Cardiac fibroblast (primary cell): ENCODE results near the gene ANKRD39.

Experiments
- DNase-seq, 2 donors: peaks; one replicate each; pipeline versions ENCODE4 v3.0.0 to v3.0.0-alpha.2; 2010; ENCODE audit warnings: low read depth in 2 of 2
- H3K4me3 ChIP-seq, 2 donors: replicated peaks in 1 of 2; 1 replicate in 1 of 2; 2 replicates in 1 of 2; pipeline ENCODE4 v1.5.1; 2011; ENCODE audit warnings: low read depth in 2 of 2, low read length in 2 of 2, mild to moderate bottlenecking in 2 of 2, moderate library complexity in 1 of 2
- TF ChIP-seq, protein P1 (sequence below): IDR thresholded peaks from one replicate; pipeline ENCODE4 v1.5.1; 2011; ENCODE audit warnings: low read depth, mild to moderate bottlenecking, low read length, inconsistent platforms

ANKRD39 gene

GRCh38 chr2:96861074-96861473 is 3.3 kb upstream of the ANKRD39 start:
- H3K4me3 ChIP-seq = no peak overlapping the region
- no peak for DNase-seq

GRCh38 chr2:96860065-96861029 is 2.5 kb upstream of the ANKRD39 start:
- TF ChIP-seq, protein P1, sequence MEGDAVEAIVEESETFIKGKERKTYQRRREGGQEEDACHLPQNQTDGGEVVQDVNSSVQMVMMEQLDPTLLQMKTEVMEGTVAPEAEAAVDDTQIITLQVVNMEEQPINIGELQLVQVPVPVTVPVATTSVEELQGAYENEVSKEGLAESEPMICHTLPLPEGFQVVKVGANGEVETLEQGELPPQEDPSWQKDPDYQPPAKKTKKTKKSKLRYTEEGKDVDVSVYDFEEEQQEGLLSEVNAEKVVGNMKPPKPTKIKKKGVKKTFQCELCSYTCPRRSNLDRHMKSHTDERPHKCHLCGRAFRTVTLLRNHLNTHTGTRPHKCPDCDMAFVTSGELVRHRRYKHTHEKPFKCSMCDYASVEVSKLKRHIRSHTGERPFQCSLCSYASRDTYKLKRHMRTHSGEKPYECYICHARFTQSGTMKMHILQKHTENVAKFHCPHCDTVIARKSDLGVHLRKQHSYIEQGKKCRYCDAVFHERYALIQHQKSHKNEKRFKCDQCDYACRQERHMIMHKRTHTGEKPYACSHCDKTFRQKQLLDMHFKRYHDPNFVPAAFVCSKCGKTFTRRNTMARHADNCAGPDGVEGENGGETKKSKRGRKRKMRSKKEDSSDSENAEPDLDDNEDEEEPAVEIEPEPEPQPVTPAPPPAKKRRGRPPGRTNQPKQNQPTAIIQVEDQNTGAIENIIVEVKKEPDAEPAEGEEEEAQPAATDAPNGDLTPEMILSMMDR = no peak
- no peak for DNase-seq
- no peak overlapping the region for H3K4me3 ChIP-seq

More at GRCh38 chr2:96861074-96861473, 3.3 kb upstream of the ANKRD39 start:
- TF ChIP-seq, protein P1 = no peak

DNA sequence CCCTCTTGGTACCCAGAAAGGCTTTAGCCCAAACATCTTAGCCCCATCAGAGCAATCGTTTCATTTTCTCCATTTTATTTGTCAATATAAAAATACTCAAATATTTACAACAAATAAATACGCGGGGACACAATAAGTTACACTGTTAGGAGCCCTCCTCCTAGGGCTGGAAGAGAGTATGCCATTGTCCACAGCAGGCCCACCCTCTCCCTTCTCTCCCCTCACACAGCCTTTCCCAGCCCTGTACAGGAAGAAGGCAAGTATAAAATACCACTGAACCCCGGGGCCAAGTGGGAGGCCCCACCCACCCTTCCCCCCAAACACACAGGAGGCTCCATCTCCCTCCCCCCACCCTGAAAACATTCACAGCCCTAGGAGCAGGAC is 1.9 kb upstream of the ANKRD39 start:
- DNase-seq = no peak
- H3K4me3 ChIP-seq = no peak overlapping the region
- TF ChIP-seq, protein P1 = no peak

GRCh38 chr2:96859099-96859649 is 1.4 kb upstream of the ANKRD39 start:
- DNase-seq = no peak
- H3K4me3 ChIP-seq = no peak overlapping the region
- TF ChIP-seq, protein P1 = no peak

DNA sequence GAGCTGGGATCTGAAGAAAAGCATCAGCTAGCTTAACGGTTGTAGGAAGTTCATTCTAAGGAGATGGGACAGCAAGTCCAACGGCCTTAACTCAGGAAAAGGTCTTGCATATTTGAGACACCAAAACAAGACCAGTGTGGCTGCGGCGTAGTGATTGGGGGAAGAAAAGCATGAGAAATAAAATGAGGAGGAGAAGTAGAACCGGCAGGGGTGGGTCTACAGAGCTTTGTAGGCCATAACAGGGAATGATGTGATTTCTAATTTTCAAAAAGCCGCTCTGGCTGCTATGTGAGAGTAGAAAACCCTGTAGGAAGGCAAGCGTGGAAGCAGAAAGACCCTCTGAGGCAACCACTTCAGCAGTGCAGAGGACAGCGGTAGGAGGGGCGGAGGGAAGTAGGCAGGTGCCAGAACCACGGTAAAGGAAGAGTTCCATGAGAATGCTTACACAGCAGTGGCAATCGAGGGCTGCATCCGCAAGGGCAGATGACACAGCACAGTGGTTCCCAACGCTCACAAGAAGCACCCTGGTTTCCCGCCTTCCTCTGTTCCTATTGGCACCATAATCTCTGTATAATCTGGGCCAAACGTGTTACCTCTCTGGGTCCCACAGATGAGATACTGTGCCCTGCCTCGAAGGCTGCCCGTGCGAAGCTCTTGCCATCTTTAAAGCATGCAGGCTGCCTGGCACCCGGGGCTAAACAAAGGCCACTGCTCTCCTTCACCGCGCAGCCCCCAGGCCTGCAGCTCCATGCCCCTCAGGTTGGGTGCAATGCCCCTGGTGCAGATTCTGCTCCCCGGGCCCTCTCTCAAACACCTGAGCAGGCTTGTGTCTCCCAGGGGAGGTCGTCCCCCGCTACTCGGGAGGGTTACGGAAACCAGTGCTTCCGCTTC is 795 bp downstream of the ANKRD39 start:
- peak overlapping the region; percentile 76 to 78 for H3K4me3 ChIP-seq
- TF ChIP-seq, protein P1 = no peak
- DNase-seq = peak in 1 of 2 donors; percentile 43

GRCh38 chr2:96853321-96853720 is 4.5 kb downstream of the ANKRD39 start:
- DNase-seq = no peak
- H3K4me3 ChIP-seq = no peak overlapping the region
- TF ChIP-seq, protein P1 = no peak
